K562 (cell line): ENCODE results near the gene TCIRG1. TPM values are rescaled to one million over a fixed set of nuclear protein-coding genes. Genes with fewer than 3 reads are reported as not detected.

Experiments used
- ARID1B ChIP-seq: fragments of 450-650 bp; IDR thresholded peaks from 2 replicates; pipeline ENCODE4 v1.6.1; 2016; ENCODE audit warnings: antibody characterized with exemption, mild to moderate bottlenecking, inconsistent platforms
- ARID2 ChIP-seq: fragments of 450-650 bp; IDR thresholded peaks from 2 replicates; pipeline ENCODE4 v1.6.1; 2017; ENCODE audit warnings: antibody characterized with exemption, mild to moderate bottlenecking
- ARID3A ChIP-seq: IDR thresholded peaks from 2 replicates; pipeline ENCODE4 v1.6.1; 2012; ENCODE audit warnings: low read depth, low read length, improper control_type of control experiment, borderline replicate concordance
- BRCA1 ChIP-seq, 2 experiments: fragments of 450-650 bp in 1 of 2; sonication (generic) in 1 of 2; formaldehyde crosslinking in 1 of 2; IDR thresholded peaks; 2 replicates each; pipeline versions ENCODE4 v1.5.0 to v1.6.1; 2017 to 2020; ENCODE audit warnings: mild to moderate bottlenecking in 1 of 2, missing genetic modification reagents in 1 of 2
- CBX5 ChIP-seq: IDR thresholded peaks from 2 replicates; pipeline ENCODE4 v1.6.1; 2014; ENCODE audit warnings: low read depth, borderline replicate concordance
- COPS2 ChIP-seq: fragments of 450-650 bp; conservative IDR thresholded peaks from 2 replicates; pipeline ENCODE4 v1.6.1; 2016; ENCODE audit warnings: mild to moderate bottlenecking, moderate library complexity
- CXXC5 ChIP-seq: fragments of 250-450 bp; sonication (Bioruptor Pico); IDR thresholded peaks from 2 replicates; pipeline ENCODE4 v1.8.0; 2022; ENCODE audit warnings: inconsistent platforms, mild to moderate bottlenecking, moderate library complexity
- HEY1 ChIP-seq: fragments of 250-450 bp; sonication (Bioruptor Pico); IDR thresholded peaks from 2 replicates; pipeline ENCODE4 v1.5.0; 2020; ENCODE audit warnings: mild to moderate bottlenecking, moderate library complexity, borderline replicate concordance
- MTA3 ChIP-seq: fragments of 450-650 bp; formaldehyde crosslinking; IDR thresholded peaks from 2 replicates; pipeline ENCODE4 v1.6.1; 2017; ENCODE audit warnings: mild to moderate bottlenecking, borderline replicate concordance
- PREB ChIP-seq: sonication (generic); formaldehyde crosslinking; IDR thresholded peaks from 2 replicates; pipeline ENCODE4 v1.8.1; 2023; ENCODE audit warnings: mild to moderate bottlenecking, missing genetic modification reagents
- TCF7 ChIP-seq: sonication (generic); IDR thresholded peaks from 2 replicates; pipeline ENCODE4 v1.6.1; 2016; ENCODE audit warnings: antibody characterized with exemption, borderline replicate concordance
- TEAD2 ChIP-seq: fragments of 450-650 bp; IDR thresholded peaks from 2 replicates; pipeline ENCODE4 v1.6.1; 2016; ENCODE audit warnings: missing genetic modification characterization, control low read depth, missing compliant biosample characterization
- U2AF2 ChIP-seq: fragments of 200-400 bp; formaldehyde crosslinking; optimal IDR thresholded peaks from 2 replicates; pipeline ENCODE3; 2017; ENCODE audit warnings: low read depth, mild to moderate bottlenecking, low read length
- XRCC3 ChIP-seq: fragments of 450-650 bp; IDR thresholded peaks from 2 replicates; pipeline ENCODE4 v1.6.1; 2017; ENCODE audit warnings: mild to moderate bottlenecking, moderate library complexity
- XRCC5 ChIP-seq: fragments of 200-400 bp; formaldehyde crosslinking; IDR thresholded peaks from 2 replicates; pipeline ENCODE4 v1.6.1; 2017; ENCODE audit warnings: low read depth, mild to moderate bottlenecking, low read length
- ZBTB1 ChIP-seq: sonication (generic); formaldehyde crosslinking; IDR thresholded peaks from 2 replicates; pipeline ENCODE4 v1.8.1; 2023; ENCODE audit warnings: missing genetic modification reagents, low read depth, mild to moderate bottlenecking, borderline replicate concordance
- ZBTB2 ChIP-seq: fragments of 450-650 bp; IDR thresholded peaks from 2 replicates; pipeline ENCODE4 v1.6.1; 2016; ENCODE audit warnings: antibody characterized with exemption
- ZNF184 ChIP-seq: sonication (generic); formaldehyde crosslinking; IDR thresholded peaks from 2 replicates; pipeline ENCODE4 v1.5.0; 2020; ENCODE audit warnings: missing genetic modification reagents
- ZNF347 ChIP-seq: fragments of 450-650 bp; formaldehyde crosslinking; IDR thresholded peaks from 2 replicates; pipeline ENCODE4 v1.4.0; 2020; ENCODE audit warnings: low read depth, mild to moderate bottlenecking, moderate library complexity
- ZNF436 ChIP-seq: fragments of 250-450, 450-650 bp; sonication (Bioruptor Pico); formaldehyde crosslinking; IDR thresholded peaks from 2 replicates; pipeline ENCODE4 v1.7.0; 2020; ENCODE audit warnings: mild to moderate bottlenecking
- ZNF583 ChIP-seq: fragments of 250-450 bp; sonication (Bioruptor Pico); IDR thresholded peaks from 2 replicates; pipeline ENCODE4 v1.4.0; 2020
- polyA plus RNA-seq, 8 experiments: library from polyadenylated mRNA; depleted of rRNA in 4 of 8; stranded (reverse) in 5 of 8; unstranded in 3 of 8; fragments of >200 nt; fragmentation: Nextera tagmentation in 2 of 8; fragmentation: Illumina TruSeq in 1 of 8; extraction: Ambion mirVana in 2 of 8; extraction: Trizol in 1 of 8; gene quantifications; 2 replicates each; pipeline versions ENCODE4 v1.2.1 to v1.2.3, GENCODE V29; 2011 to 2014; ENCODE audit warnings: inconsistent platforms in 1 of 8, missing spikeins in 1 of 8
- total RNA-seq, 7 experiments: library from RNA; depleted of rRNA in 6 of 7; stranded (reverse); fragments of >200 nt in 6 of 7; fragmentation: Illumina TruSeq in 2 of 7; extraction: Trizol in 2 of 7; gene quantifications; 2 replicates each; pipeline versions ENCODE4 v1.2.1 to v1.2.3, GENCODE V29; 2011 to 2021; ENCODE audit warnings: low replicate concordance in 1 of 7

TCIRG1 gene
- total and polyA plus RNA-seq, 9 of the 15 experiments (the other 6 are each of a cell fraction or from before 2014, with no cell fraction given) = 0.49 to 143 (median 24.4) TPM

- TF ChIP-seq ZBTB2 (no peak), CXXC5 (CRISPR knock-in tag) (peak; percentile 92), ARID3A (no peak), XRCC5 (0 out of 2 replicates have a peak, but pooled peaks have one; percentile 13), TEAD2 (tag) (no peak), HEY1 (CRISPR knock-in tag) (no peak), COPS2 (no peak), ZNF583 (CRISPR knock-in tag) (peak; percentile 75; the same call in 1 of the 2 replicates), MTA3 (0 out of 2 replicates have a peak, but pooled peaks have one; percentile 45), ZNF184 (CRISPR knock-in tag) (no peak), U2AF2 (no peak), XRCC3 (no peak), ARID2 (no peak), BRCA1 (IDR thresholded peaks at IDR 0.05) (no peak), BRCA1 (CRISPR knock-in tag; IDR thresholded peaks at IDR 0.05) (no peak), PREB (CRISPR knock-in tag) (no peak), ZNF347 (CRISPR knock-in tag) (no peak), TCF7 (no peak), CBX5 (no peak), ZBTB1 (CRISPR knock-in tag) (no peak), ZNF436 (CRISPR knock-in tag) (no peak), ARID1B (peak; percentile 78)
These were observed 4.7 kb downstream of the TCIRG1 start (continued) for GRCh38 chr11:68043349-68044144.
